Coronary artery (tissue), 2 donors: ENCODE data around the gene QKI.

Experiments
- DNase-seq: peaks from one replicate; pipeline ENCODE4 v3.0.0-alpha.2; 2017; ENCODE audit warnings: low spot score
- H3K27ac ChIP-seq, 2 donors: fragments of 200-600 bp; sonication (generic); one replicate each; pipeline ENCODE4 v1.5.1; 2016 to 2019
- H3K4me3 ChIP-seq: fragments of 200-600 bp; sonication (generic); 2 replicates; pipeline ENCODE4 v1.5.1; 2016; ENCODE audit warnings: mild to moderate bottlenecking, moderate library complexity
- CTCF ChIP-seq: fragments of 200-600 bp; sonication (generic); IDR thresholded peaks from one replicate; pipeline ENCODE4 v1.5.1; 2019; ENCODE audit warnings: antibody characterized with exemption

QKI gene

GRCh38 chr6:163413345-163414116 is 987 bp upstream of the QKI start:
- Histone ChIP-seq H3K4me3 (peak overlapping the region; percentile 88), H3K27ac (peak overlapping the region; percentile 97 to 100)
- no peak for TF ChIP-seq CTCF
- DNase-seq = peak; percentile 90

- no peak for DNase-seq
- Histone ChIP-seq H3K4me3 (peak overlapping the region; percentile 88), H3K27ac (peak overlapping the region; percentile 95 to 100)
- TF ChIP-seq CTCF = no peak
These were observed 565 bp downstream of the QKI start for GRCh38 chr6:163414946-163415619.

- H3K4me3 ChIP-seq = peak overlapping the region; percentile 88
- DNase-seq = no peak
- H3K27ac ChIP-seq = peak overlapping the region; percentile 95 to 100
- no peak for TF ChIP-seq CTCF
These were observed 1.4 kb downstream of the QKI start for GRCh38 chr6:163415620-163416556.

GRCh38 chr6:163416557-163417253 is 2.2 kb downstream of the QKI start:
- Histone ChIP-seq H3K27ac (peak overlapping the region; percentile 95 to 100), H3K4me3 (peak overlapping the region; percentile 88)
- DNase-seq = no peak
- TF ChIP-seq CTCF = no peak

GRCh38 chr6:163417595-163417994 is 3.1 kb downstream of the QKI start:
- no peak for DNase-seq
- Histone ChIP-seq H3K4me3 (peak overlapping the region; percentile 88), H3K27ac (peak overlapping the region; percentile 64 to 72)
- no peak for TF ChIP-seq CTCF

- peak overlapping the region; percentile 63 for H3K4me3 ChIP-seq
These were observed 4.0 kb downstream of the QKI start for GRCh38 chr6:163418311-163419029.

More at GRCh38 chr6:163418311-163419029, 4.0 kb downstream of the QKI start:
- no peak for DNase-seq
- TF ChIP-seq CTCF = no peak
- peak overlapping the region; percentile 30 to 72 for H3K27ac ChIP-seq
